ENCODE measurements around the gene IL23A.

DNA sequence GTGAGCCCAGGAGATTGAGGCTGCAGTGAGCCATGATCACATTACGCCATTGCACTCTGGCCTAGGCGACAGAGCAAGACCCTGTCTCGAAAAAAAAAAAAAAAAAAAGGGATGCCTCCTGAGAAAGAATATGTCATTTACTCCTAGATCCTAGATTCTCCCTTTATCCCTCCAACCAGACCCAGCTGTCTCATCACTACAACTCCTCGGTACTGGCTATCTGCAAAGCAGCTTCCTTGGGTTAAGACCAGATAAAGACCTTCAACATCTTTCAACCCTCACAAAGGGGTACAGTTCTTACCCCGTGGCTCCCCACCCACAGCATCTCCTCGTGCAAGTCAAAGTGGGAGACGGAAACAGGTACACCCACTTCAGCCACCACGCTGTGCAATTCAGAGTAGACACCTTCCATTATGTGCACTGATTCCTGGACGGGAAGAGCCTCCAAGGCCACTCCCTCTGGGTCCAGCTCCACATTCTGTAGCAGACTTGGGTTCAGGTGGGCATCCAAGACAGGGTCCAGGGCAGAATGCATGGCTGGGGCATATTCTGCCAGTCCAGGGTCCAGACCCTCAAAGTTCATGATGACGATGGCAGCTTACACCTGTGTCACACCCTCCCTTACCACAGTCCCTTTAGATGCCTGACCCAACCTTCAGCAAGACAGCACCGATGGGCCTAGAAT lies 6.0 kb upstream of the IL23A start:
- TF ChIP-seq GATA2 (IDR thresholded peaks at IDR 0.05; ENCODE audit: low read depth, low read length): no peak
- no peak for TF ChIP-seq GATA3 (IDR thresholded peaks at IDR 0.05; ENCODE audit: low read depth, low read length)

Measured in SH-SY5Y (cell line).